Activated CD4-positive, alpha-beta T cell treated with anti-CD3 and anti-CD28 coated beads for 1 hour (primary cell): ENCODE results near the gene OCA2.
"Not testable (repeated sequence)": the region's sequence is repeated elsewhere in the genome, so short reads cannot be mapped to it uniquely, and the experiment has no call there.

Source experiments
- DNase-seq: peaks from one replicate; pipeline ENCODE4 v3.0.0-alpha.2; 2020

Gene OCA2

DNA sequence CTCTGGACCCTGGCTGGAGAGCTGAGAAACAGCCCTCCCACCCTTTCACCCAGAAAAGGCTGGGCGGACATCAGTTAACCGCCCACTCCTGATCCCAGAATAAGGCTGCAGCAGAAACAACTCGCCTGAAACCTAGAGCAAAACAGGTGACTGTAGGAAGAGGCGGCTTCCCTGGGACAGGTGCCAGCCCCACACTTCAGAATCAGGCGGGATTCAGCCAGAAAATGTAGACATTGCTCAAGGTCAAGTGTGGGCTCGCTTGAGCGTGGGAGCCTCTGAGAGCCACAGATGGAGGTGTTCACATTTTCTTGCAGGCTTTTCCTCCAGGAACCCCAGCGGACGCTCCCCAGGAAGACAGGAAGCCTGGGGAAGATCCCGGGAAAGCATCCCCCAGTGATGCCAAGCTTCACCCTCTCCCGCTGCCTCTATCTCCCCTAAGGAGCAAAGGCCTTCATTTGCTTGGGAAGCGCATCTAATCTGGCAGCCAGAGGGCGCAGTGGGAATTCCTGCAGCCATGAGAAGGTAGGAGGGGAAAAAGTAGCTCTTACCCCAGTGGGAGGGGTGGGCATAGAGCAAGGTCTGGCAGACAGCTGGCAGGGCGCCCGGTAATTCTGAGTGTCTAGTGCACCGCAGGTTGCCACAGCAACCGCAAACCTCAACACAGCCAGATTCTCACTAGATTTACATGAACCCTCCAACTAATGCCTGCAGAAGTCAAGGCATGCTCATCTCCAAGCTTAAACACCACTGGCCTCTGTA lies 77.7 kb downstream of the OCA2 start:
- no peak for DNase-seq

DNA sequence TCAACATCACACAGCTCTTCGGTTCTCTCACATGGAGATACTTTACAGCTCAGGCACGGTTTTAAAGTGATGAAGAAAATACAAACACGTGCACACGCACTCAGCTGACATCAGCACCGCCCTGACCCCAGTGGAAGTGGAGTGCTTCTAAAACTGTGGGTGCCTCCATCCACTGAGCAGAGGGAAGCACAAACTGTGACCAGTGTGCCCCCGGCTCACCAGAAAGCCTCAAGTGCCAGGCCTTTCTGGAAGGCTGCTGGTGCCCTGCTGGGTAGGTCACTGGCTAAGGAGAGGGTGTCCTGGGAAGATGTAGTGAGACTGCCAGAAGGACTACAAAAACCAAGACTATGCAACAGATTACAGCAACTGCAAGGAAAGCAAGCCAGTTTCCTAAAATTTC lies 78.5 kb downstream of the OCA2 start:
- no peak for DNase-seq

DNA sequence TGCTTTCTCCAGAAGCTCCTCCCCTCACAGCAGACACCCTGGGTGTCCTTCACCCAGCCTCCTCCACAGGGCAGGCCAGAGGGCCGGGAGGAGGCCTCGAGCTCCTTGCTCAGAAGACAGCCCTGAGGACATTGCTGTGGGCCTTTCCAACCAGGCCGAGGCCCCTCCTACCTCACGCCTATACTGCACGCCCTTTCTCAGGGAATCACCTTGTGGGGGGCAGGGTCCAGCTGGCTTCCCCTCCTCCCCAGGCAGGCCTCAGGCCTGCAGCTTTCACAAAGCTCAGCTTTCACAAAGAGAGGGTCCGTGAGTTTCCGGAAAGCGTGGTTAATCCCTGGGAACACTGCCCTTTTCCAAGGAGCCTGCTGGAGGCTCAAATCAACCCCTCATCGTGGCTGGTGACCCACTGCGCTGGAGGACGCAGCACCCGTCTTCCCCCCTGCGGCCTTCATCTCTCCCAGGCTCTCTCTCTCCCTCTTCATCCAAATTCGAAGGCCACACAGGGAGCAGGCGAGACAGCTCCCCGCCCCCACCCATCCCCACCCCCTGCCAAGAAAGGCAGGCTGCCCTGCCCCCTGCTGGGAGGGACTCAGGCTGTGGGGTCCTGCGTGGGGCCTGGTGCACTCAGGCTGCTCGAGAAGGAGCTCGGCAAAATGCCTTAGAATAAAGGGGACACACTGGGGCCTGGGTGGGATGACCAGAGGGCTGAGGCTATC lies 79.4 kb downstream of the OCA2 start:
- DNase-seq, result no peak

DNA sequence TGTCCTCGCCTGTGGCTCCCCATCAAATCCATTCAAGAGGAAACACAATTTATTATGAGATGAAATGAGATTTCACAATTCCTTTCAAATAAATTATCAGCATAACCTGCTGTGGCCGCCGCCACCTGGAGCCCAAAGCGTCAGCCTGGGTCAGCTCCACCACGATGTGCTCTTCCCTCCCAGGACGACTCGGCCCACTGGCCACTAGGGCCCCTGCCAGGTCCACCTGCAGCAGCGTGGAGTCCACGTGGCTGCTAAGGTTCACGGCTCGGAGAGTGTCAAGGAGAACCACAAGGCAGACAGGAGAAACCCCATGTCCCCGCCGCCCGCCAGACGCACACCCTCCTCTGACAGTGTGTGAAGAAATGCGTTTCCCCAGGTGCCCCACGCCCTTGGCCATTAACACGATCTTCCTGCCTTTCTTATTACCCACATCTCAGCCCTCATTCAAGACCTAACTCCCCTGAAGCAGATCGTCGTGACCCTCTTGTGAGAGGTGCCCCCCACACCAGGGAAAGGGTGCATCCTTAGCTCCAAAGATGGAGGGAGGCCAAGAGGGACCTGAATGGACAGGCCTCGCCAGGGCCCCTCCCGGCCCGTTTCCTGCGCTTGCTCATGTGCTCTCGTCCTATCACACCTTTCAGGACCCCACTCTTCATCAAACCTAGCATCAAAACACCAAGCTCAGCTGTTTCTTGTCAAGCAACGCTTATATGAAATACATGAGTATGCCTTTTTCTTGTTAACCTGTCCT lies 80.6 kb downstream of the OCA2 start:
- no peak for DNase-seq

DNA sequence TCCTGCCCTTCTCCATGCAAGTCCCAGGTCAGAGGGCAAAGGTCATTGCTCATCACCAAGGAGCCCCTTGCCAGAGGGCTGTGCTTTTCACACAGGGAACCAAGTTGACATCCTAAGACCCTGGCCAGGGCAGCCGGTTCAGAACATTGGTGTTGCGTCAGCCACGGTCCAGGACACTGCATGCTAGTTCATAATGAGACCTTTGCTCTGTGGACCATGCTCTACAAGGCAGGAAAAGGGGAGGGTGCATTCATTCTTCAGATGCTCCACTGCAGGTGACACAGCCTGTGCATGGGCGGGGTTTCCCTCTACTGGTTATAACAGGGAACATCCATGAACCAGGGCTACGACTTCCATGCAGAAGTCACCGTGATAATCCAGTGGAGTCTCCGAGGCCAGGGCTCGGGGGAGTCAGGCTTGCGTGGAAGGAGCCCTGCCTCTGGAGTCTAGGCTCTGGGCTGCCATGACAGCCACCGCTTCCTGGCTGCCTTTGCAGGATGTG lies 81.6 kb downstream of the OCA2 start:
- DNase-seq, result no peak

DNA sequence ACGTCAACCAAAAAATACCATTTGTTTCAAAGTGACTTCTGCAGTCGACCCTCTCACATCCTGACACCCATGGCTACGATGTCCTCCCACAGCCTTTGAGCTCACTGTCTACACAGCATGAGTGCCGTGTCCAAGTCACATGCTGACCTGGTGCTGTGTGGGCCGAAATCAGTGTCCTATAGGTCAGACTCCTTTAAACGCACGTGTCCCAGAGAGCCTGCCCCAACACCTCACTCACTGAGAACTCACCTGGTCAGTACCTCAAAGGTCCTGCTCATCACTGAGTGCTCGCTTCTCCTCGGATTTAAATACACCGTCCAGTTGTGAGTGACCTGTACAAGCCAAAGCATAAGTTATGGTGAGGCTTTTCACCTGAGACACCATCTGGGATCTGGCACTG lies 83.3 kb downstream of the OCA2 start:
- DNase-seq, result no peak

DNA sequence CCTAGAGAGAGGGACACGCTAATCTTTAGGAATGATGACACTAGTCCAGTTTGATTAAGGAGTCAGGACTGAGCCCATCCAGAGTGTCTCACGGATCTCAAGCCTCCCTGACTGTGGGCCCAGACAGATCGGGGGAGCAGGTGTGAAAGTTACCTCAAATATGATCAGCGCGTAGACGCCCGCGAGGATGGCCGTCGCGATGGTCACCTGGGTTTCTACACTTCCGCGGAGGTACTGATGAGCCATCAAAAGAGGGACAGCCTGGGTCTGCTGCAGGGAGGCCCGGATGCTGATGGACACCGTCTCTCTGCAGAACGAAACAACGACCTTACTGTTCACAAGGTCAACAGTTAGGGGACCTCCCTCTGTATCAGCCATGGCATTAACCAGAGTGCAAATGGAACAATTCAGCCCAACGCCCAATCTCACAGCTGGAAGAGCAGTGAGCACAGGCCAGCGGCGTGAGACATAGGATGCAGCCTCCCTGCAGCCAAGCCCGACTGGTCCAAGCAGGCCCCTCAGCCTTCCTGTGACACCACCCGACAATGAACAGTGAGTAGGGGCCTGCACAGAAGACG lies 84.4 kb downstream of the OCA2 start:
- DNase-seq, result no peak

DNA sequence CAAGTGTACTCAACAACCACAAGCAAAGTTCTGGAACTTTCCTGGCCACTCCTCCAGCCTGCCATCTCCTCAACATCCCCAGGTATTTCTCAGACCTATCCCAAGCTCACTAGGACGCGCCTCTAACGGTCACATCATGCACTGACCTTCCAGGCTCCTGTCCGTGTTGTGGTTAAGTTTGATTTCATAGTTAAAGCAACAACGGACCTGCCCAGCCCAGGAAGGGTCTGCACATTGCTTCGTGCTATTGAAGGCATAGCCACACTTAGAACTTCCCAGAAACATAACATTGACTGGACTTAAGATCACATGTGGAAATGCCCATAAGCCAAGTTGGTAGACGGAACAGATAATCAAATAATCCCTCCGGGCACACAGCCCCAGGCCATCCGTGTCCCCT lies 85.1 kb downstream of the OCA2 start:
- DNase-seq, result no peak

DNA sequence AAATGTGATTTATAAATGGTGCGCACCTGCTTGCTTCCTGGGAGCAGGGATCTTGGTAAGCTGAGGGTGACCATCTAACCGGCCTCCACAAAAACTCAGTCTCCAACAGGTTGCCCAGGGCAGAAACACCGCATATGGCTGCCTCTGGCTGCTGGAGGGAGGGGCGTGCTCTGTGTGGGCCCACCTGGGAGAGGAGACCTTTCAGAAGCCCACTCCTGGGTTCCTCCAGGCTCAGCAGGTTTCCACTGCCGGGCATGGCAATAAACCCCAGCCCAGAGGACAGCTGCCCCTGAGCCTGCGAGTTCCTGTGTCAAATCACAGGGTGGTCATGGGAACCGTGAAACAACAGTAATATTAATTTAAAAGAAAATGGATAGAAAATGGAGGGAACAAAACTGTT lies 85.6 kb downstream of the OCA2 start:
- DNase-seq, result no peak

DNA sequence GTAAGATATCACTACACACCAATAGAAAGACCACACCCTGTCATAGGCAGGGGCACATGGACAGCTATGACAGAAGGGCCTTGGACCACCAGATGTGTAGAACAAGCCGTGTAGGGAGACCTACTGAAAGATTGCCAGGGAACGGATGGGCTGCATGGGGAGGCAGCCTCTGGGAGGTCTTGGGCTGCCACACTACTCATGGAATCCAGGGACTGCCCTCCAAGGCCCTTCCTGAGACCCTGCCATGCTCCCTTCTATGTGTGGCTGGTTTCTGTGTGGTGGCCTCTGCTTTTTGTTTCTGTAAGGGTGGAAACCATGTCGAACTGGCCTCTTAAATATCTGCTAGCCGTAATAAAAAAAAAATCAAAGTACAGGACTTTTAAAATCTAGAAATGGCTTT lies 86.9 kb downstream of the OCA2 start:
- no peak for DNase-seq

DNA sequence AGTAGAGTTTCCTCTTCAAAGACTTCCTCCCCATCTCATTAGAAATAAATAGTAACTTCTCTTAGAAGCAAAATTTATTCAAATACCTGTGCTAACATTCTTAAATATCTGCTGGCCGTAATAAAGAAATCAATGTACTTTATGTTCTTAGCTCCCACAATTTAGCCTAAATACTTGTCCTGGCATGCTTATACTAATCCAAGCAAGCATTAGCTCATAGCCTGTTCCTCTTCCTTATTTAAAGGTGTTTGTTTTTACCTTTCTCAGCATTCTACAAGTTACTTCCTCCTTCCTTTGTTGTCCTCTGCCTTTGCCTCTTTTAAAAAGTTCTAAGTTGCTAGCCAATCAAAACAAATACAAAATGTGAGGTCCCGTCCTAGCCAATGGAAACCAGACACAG lies 90.9 kb downstream of the OCA2 start:
- DNase-seq, result not testable (repeated sequence)

DNA sequence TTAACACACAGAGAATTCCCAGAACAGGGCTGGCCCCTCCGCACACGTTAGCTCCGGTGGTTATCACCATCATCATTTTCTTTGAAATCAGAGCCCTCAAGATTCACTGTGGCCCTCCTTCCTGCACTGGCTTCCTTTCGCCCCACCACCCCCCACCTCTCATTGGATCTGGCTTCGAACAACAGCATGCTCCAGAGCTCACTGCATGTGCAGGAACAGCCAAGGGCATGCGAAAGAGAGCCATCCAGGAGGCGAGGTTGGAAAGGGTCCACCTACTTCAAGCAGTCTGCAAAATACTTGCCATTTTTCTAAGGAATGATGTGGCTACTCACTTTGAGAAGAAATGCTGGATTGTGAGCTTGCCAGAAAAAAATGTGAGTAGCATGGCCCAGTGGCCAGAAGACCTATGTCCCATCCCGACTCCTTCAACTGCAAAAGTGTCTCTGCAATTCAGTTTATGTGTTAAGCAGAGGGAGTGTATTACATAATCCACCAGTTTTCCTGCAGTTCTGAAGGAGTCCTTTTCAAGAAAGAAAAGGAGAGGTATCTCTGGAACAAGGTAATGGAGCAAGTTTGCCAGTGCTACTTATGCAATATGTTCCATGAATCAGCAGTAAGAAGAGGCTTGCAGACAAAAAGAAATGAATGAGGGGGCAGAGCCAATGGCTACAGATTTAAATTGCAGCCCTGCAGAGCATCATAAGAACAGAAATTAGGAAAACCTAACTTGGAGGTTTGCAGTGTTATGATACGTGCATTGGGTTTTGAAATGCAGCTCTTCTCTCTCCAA lies 92.8 kb downstream of the OCA2 start:
- DNase-seq, result no peak

DNA sequence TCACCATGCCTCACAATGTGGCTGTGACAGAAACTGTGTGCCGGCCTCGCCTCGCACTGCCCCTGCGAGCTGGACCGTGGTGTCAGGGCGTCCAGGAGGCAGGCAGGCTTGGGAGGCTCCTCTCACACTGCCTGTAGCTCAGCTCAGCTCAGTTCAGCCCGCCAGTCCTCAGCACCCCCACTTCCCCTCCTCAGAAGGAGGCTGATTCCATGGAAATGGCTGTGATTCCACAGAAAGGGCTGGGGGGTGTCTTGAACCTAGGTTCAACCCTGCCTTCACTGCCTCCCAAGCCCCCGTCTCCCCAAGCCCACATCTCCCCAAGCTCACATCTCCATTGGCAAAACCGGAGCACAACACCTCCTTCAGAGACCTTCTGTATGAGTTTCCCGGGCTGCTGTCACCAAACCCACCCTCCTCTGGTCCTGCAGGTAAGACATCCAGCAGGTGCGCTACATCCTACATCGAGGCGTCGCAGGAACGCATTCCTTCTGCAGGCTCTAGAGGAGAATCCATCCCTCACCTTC lies 94.0 kb downstream of the OCA2 start:
- no peak for DNase-seq

DNA sequence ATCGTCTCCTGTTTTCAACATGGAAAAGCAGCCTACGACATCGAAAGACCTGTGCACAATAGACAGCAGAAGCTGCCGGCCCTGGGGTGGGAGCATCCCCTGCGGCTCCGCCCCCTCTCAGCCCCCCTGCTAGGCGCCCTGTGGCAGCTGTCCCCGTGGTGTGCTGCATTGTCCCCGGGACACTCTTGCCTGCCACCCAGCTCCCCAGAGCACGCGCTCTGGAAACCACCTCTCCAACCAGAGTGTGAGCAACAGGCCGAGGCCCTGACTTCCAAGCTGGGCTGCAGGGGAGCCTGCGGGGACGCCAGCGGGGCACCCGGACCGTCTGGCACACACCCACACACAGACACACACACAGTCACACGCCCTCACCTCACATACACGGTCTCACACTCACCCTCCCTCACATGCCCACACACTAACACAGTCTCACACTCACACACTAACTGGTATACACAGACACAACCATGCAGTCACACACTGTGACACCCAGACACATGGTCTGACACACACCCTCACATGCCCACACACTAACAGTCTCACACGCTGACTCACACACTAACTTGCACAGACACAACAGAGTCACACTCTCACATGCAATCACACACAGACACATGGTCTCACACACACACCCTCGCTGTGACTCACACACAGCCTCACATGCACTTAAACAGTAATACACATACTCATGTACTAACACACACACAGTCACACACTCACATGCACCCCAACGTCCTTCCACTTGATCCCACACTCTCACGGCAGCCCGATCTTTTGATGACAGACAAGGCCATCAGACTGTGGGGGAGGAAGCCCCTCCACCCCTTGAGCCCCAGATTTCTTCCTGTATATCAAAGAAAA lies 94.7 kb downstream of the OCA2 start:
- DNase-seq, result no peak

DNA sequence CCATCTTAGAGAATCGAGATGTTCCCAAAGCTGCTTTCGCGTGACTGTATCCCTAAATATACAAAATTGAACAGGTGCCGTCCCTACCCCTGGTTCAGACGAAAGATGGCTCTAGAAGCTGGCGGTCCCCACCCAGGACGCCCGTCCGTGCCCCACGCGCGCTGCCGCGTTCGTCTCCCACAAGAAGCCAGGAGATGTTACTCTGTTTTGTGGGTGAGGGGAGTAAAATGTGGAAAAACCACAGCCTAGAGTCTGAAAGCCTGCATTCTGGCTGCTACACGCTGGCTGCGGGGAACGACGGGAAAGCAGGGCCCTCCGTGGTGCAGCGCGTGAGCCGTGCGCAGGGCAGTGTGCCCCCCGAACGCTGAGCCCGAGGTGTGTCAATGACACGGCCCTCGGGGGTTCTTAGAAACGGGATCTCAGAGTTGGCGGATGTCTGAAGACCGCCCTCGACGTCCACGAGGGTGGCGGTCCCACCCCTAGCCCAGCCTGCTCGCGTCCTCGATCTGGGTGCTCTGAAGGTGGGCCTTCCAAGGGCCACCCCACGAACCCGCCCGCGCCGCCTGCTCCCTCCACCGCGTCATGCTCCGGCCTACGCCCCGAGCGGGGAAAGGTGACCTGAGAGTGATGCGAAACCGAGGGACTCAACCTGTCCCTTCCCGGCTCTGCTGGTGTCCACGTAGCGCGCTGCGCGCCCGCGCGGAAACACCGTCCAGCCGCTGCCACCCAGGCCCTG lies 95.6 kb downstream of the OCA2 start:
- DNase-seq, result no peak

DNA sequence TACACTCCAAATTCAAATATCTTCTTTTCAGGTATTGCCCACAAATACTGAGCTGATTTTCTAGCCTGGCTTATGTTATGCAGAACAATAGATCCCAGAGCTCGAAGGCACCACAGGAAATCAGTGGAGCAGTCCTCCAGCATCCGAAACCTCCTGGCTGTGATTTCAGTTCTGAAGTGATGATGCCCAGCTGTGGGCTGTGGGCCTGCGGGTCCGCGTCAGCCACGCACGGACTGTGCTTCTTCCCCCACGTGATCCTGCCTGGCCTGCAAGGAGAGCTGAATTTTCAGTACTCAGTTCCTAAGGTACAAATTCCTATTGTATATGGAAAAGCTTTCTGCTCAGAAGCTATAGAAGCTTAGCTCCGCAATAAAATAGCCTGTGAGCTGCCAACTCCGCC lies 96.2 kb downstream of the OCA2 start:
- DNase-seq, result no peak

DNA sequence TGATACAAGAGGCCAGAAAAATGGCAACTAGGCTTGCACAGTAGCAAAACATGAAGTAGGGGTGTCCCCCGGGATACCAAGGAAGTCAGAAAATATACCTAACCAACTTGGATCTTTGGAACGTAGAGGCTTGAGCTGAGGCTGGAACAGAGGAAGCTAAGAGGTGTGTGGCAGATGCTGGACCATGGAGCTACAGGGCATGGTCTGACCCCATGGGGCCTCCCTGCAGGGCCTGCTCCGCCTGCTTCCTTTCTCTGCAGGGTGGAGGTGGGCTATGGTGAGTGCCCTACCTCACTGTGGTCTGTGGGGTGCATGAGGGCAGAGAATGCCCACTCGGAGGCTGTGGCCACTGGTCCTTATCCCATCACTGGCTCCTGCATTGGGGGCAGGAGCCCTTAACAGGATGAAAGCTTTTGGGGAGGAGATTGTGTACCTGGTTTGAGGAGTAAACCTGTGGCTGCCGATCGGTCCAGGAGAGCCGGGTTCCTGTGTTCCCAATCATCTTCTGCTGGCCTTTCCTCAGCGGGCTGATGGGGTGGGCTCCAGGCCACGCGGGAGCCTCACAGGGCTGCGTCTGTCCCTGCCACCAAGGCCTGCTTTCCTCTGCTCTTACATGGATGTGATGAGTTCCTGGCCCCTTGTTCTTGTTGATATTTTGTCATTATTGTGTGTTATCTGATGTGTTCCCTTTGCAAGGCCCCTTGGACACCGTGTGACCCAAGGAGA lies 96.8 kb downstream of the OCA2 start:
- no peak for DNase-seq

DNA sequence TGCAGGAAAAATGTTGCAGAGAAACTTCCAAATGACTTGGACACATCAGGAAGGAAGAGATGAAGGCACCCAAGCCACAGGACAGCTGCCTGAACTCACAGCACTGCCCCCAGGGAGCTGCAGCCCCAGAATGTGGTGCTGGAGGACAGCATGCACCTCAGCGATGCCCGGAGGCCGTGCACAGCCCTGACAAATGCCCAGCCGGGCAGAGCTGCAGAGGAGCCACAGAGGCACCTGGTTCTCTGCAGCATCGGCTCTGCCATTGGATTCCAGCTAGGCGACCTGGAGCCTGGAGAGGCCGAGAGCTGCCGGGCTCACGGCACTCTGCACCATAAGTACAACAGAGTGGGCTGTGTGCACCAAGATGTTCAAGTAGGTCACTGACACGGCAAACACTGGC lies 97.5 kb downstream of the OCA2 start:
- DNase-seq, result no peak

DNA sequence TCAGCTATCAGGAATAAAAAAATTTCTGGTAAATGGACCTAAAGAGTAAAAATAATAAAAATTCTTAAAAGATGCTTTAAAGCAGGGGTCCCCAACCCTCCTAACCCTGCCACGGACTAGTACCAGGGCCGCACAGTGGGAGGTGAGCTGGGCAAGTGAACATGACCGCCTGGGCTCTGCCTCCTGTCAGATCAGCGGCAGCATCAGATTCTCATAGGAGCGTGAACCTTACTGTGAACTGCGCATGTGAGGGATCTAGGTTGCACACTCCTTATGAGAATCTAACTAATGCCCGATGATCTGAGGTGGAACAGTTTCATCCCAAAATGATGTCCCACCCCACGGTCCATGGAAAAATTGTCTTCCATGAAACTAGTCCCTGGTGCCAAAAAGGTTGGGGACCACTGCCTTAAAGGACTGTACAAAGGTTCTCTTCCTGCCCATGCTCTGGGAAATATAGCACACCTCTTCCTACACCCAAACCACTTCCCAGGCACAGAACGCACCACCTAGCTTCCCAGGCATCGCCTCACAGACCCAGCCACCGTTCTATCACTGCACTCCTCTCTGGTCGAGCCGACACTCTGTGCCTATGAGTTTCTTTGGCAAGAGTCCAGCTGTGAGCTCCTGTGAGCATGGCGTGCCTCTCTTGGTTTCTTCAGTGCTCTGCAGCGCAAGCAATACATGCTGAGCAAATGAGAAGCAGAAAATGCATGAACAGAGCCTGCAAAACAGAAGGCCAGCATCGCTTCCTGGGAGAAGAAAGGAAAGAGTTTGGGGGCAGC lies 104.9 kb downstream of the OCA2 start:
- no peak for DNase-seq
